ENCODE measurements around the gene SSH2. TPM values are rescaled to one million over a fixed set of nuclear protein-coding genes. Genes with fewer than 3 reads are reported as not detected.
"Not testable (repeated sequence)": the region's sequence is repeated elsewhere in the genome, so short reads cannot be mapped to it uniquely, and the experiment has no call there.

SSH2 gene
- total and polyA plus RNA-seq, 2 experiments from 2014 or later, result 9.9 to 12.7 TPM

DNA sequence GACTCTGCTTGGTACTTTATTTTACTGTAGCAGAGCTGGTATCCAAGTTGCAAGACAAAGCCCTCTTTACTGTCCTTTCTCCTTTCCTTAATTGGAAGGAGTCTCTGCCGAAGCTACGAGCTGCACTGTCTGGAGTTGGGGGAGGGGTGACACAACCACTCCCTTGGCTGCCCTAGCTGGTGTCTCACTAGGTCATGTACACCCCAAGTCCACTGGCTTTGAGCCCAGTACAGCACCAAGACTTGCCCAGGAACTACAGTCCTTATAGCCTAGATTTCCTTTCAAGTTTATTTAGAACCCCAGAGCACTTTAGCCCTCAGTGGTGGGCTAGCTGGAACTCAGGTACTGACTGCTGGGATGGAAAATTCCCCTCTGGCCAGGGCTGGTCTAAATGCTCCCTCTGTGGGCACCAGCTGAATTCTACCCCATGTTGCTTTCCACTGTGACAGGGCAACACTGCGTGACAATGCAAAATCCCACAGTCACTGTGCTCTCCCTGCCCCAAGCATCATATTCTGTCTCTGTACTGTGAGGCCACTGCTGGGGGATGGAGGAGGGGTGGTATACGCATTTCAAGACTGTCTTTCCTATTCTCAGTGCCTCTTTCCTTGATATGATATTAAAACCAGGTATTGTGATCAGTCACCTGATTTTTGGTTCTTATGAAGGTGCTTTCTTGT is 29.8 kb upstream of the SSH2 start:
- H3K4me2 ChIP-seq, result no peak overlapping the region
- no peak for DNase-seq (ENCODE audit: low spot score)
- 74% methylated on average over 4 of the region's 4 CpGs for WGBS (ENCODE audit: low lambda C conversion rate, missing lambda C conversion rate)
- no peak for TF ChIP-seq EZH2 (IDR thresholded peaks at IDR 0.05; ENCODE audit: borderline replicate concordance)
- TF ChIP-seq EZH2phosphoT487 (IDR thresholded peaks at IDR 0.05; ENCODE audit: low read depth, severe bottlenecking, unreplicated experiment), result no peak
- TF ChIP-seq, protein P1, sequence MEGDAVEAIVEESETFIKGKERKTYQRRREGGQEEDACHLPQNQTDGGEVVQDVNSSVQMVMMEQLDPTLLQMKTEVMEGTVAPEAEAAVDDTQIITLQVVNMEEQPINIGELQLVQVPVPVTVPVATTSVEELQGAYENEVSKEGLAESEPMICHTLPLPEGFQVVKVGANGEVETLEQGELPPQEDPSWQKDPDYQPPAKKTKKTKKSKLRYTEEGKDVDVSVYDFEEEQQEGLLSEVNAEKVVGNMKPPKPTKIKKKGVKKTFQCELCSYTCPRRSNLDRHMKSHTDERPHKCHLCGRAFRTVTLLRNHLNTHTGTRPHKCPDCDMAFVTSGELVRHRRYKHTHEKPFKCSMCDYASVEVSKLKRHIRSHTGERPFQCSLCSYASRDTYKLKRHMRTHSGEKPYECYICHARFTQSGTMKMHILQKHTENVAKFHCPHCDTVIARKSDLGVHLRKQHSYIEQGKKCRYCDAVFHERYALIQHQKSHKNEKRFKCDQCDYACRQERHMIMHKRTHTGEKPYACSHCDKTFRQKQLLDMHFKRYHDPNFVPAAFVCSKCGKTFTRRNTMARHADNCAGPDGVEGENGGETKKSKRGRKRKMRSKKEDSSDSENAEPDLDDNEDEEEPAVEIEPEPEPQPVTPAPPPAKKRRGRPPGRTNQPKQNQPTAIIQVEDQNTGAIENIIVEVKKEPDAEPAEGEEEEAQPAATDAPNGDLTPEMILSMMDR (IDR thresholded peaks at IDR 0.05; ENCODE audit: poor library complexity), result no peak
- H3K36me3 ChIP-seq (replicated peaks; ENCODE audit: insufficient read depth, low read depth), result no peaks in the 10 kb centered on the region
- no peaks in the 10 kb centered on the region for H3K9me3 ChIP-seq (ENCODE audit: low read depth)
- no peaks in the 10 kb centered on the region for H3K4me1 ChIP-seq (ENCODE audit: insufficient read depth)
- H3K27me3 ChIP-seq, result no peaks in the 10 kb centered on the region
- no peaks in the 10 kb centered on the region for H3K79me2 ChIP-seq
- H3K27ac ChIP-seq, result no peak overlapping the region
- no peaks in the 10 kb centered on the region for H4K20me1 ChIP-seq (ENCODE audit: insufficient read depth, poor library complexity, severe bottlenecking)
- H3K9me2 ChIP-seq (replicated peaks; ENCODE audit: insufficient read depth), result no peaks in the 10 kb centered on the region
- H3K4me3 ChIP-seq, result no peak overlapping the region
- H2AFZ ChIP-seq, result no peak overlapping the region

GRCh38 chr17:29958947-29959657 is 29.1 kb upstream of the SSH2 start:
- no peaks in the 10 kb centered on the region for H3K9me3 ChIP-seq (ENCODE audit: low read depth)
- H3K79me2 ChIP-seq, result no peaks in the 10 kb centered on the region
- WGBS (ENCODE audit: low lambda C conversion rate, missing lambda C conversion rate), result 80% methylated on average over 4 of the region's 4 CpGs
- no peak overlapping the region for H3K27ac ChIP-seq
- H3K4me3 ChIP-seq, result no peak overlapping the region
- DNase-seq (ENCODE audit: low spot score), result no peak
- H3K4me1 ChIP-seq (ENCODE audit: insufficient read depth), result no peaks in the 10 kb centered on the region
- no peaks in the 10 kb centered on the region for H4K20me1 ChIP-seq (ENCODE audit: insufficient read depth, poor library complexity, severe bottlenecking)
- no peak overlapping the region for H2AFZ ChIP-seq
- H3K9me2 ChIP-seq (replicated peaks; ENCODE audit: insufficient read depth), result no peaks in the 10 kb centered on the region
- TF ChIP-seq EZH2phosphoT487 (IDR thresholded peaks at IDR 0.05; ENCODE audit: low read depth, severe bottlenecking, unreplicated experiment) (no peak), EZH2 (IDR thresholded peaks at IDR 0.05; ENCODE audit: borderline replicate concordance) (no peak)
- TF ChIP-seq, protein P1 (IDR thresholded peaks at IDR 0.05; ENCODE audit: poor library complexity), result no peak
- no peaks in the 10 kb centered on the region for H3K27me3 ChIP-seq
- H3K36me3 ChIP-seq (replicated peaks; ENCODE audit: insufficient read depth, low read depth), result no peaks in the 10 kb centered on the region
- no peak overlapping the region for H3K4me2 ChIP-seq

- not testable (repeated sequence) for H3K4me1 ChIP-seq (ENCODE audit: insufficient read depth); H3K4me2 ChIP-seq; DNase-seq (ENCODE audit: low spot score); H3K27ac ChIP-seq; H3K27me3 ChIP-seq; H3K9me3 ChIP-seq (ENCODE audit: low read depth); H3K36me3 ChIP-seq (replicated peaks; ENCODE audit: insufficient read depth, low read depth); H4K20me1 ChIP-seq (ENCODE audit: insufficient read depth, poor library complexity, severe bottlenecking); H3K9me2 ChIP-seq (replicated peaks; ENCODE audit: insufficient read depth); H3K4me3 ChIP-seq; H2AFZ ChIP-seq; H3K79me2 ChIP-seq
- WGBS (ENCODE audit: low lambda C conversion rate, missing lambda C conversion rate), result 89% methylated on average over 1 of the region's 1 CpG
Measured at GRCh38 chr17:29957488-29957887, 27.5 kb upstream of the SSH2 start.

DNA sequence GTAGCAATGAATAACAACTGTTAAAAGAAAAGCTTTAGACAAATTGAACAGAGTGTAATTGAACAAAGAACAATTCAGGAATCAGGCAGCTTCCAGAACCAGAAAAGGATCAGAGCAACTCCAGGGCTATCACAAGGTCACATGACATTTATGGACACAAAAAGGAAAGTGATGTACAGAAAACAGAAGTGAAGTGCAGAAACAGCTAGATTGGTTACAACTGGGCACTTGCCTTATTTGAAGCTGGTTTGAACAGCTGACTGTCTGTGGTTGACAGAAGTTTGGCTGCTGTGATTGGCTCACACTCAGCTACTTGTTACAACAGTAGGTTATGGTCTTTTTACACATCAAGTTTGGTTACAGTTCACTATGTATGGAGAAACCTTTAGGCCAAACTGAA is 26.2 kb upstream of the SSH2 start:
- no peak for DNase-seq (ENCODE audit: low spot score)
- no peak overlapping the region for H3K4me3 ChIP-seq
- H3K9me3 ChIP-seq (ENCODE audit: low read depth), result no peaks in the 10 kb centered on the region
- H3K9me2 ChIP-seq (replicated peaks; ENCODE audit: insufficient read depth), result no peaks in the 10 kb centered on the region
- H3K27me3 ChIP-seq, result no peaks in the 10 kb centered on the region
- no peak overlapping the region for H2AFZ ChIP-seq
- no peaks in the 10 kb centered on the region for H4K20me1 ChIP-seq (ENCODE audit: insufficient read depth, poor library complexity, severe bottlenecking)
- TF ChIP-seq, protein P1 (IDR thresholded peaks at IDR 0.05; ENCODE audit: poor library complexity), result no peak
- TF ChIP-seq EZH2phosphoT487 (IDR thresholded peaks at IDR 0.05; ENCODE audit: low read depth, severe bottlenecking, unreplicated experiment) (no peak), EZH2 (IDR thresholded peaks at IDR 0.05; ENCODE audit: borderline replicate concordance) (no peak)
- no peaks in the 10 kb centered on the region for H3K36me3 ChIP-seq (replicated peaks; ENCODE audit: insufficient read depth, low read depth)
- no peaks in the 10 kb centered on the region for H3K4me1 ChIP-seq (ENCODE audit: insufficient read depth)
- H3K79me2 ChIP-seq, result no peaks in the 10 kb centered on the region
- H3K27ac ChIP-seq, result no peak overlapping the region
- no peak overlapping the region for H3K4me2 ChIP-seq
